DOHH2 (cell line): Measurements from ENCODE around the gene POLRMT.

Source experiments
- H3F3A ChIP-seq: fragments of 200-600 bp; sonication (generic), shearing (Covaris generic); 2 replicates; pipeline ENCODE4 v1.6.0; 2016; ENCODE audit warnings: antibody characterized with exemption, mild to moderate bottlenecking; ENCODE audit not compliant: control insufficient read depth, insufficient read depth
- H3K27ac ChIP-seq: fragments of 200-600 bp; sonication (generic); 2 replicates; pipeline ENCODE4 v1.5.1; 2014; ENCODE audit warnings: low read depth, mild to moderate bottlenecking, low read length, moderate library complexity
- H3K27me3 ChIP-seq: fragments of 200-600 bp; sonication (generic); 2 replicates; pipeline ENCODE4 v1.6.1; 2014; ENCODE audit warnings: mild to moderate bottlenecking, low read length, mixed read lengths; ENCODE audit not compliant: control insufficient read depth
- H3K36me3 ChIP-seq: fragments of 200-600 bp; sonication (generic); 2 replicates; pipeline ENCODE4 v1.6.1; 2014; ENCODE audit warnings: mild to moderate bottlenecking, low read length, moderate library complexity, mixed read lengths; ENCODE audit not compliant: control insufficient read depth
- H3K4me1 ChIP-seq: fragments of 200-600 bp; sonication (generic); 2 replicates; pipeline ENCODE4 v1.6.1; 2014; ENCODE audit warnings: mild to moderate bottlenecking, low read length, mixed read lengths; ENCODE audit not compliant: control insufficient read depth
- H3K4me2 ChIP-seq: fragments of 200-600 bp; sonication (generic); 2 replicates; pipeline ENCODE4 v1.6.0; 2014; ENCODE audit warnings: mild to moderate bottlenecking, low read length, moderate library complexity
- H3K4me3 ChIP-seq: fragments of 200-600 bp; sonication (generic); 2 replicates; pipeline ENCODE4 v1.5.1; 2014; ENCODE audit warnings: mild to moderate bottlenecking, low read length, mixed read lengths
- H3K79me2 ChIP-seq: fragments of 200-600 bp; sonication (generic); 2 replicates; pipeline ENCODE4 v1.6.1; 2014; ENCODE audit warnings: mild to moderate bottlenecking, low read length, mixed read lengths; ENCODE audit not compliant: control insufficient read depth
- H3K9me2 ChIP-seq: fragments of 200-600 bp; sonication (generic); replicated peaks from 2 replicates; pipeline ENCODE4 v1.6.1; 2014; ENCODE audit warnings: mild to moderate bottlenecking, low read length, mixed read lengths; ENCODE audit not compliant: control insufficient read depth
- H3K9me3 ChIP-seq: fragments of 200-600 bp; sonication (generic); 2 replicates; pipeline ENCODE4 v1.6.1; 2014; ENCODE audit warnings: antibody characterized with exemption, low read length, mixed read lengths; ENCODE audit not compliant: control insufficient read depth, insufficient read depth
- H4K20me1 ChIP-seq: fragments of 200-600 bp; sonication (generic); 2 replicates; pipeline ENCODE4 v1.6.0; 2014; ENCODE audit warnings: low read depth, mild to moderate bottlenecking, antibody characterized with exemption, low read length, moderate library complexity; ENCODE audit not compliant: control insufficient read depth, insufficient read depth
- CTCF ChIP-seq: fragments of 200-600 bp; sonication (generic); IDR thresholded peaks from one replicate; pipeline ENCODE4 v1.5.1; 2014; ENCODE audit warnings: antibody characterized with exemption, mild to moderate bottlenecking, low read depth, low read length; ENCODE audit not compliant: poor library complexity, severe bottlenecking
- EZH2phosphoT487 ChIP-seq: fragments of 200-600 bp; sonication (generic); IDR thresholded peaks from 2 replicates; pipeline ENCODE4 v1.6.1; 2017; ENCODE audit warnings: borderline replicate concordance, mild to moderate bottlenecking, antibody characterized with exemption, low read length, moderate library complexity, mixed read lengths

POLRMT gene

DNA sequence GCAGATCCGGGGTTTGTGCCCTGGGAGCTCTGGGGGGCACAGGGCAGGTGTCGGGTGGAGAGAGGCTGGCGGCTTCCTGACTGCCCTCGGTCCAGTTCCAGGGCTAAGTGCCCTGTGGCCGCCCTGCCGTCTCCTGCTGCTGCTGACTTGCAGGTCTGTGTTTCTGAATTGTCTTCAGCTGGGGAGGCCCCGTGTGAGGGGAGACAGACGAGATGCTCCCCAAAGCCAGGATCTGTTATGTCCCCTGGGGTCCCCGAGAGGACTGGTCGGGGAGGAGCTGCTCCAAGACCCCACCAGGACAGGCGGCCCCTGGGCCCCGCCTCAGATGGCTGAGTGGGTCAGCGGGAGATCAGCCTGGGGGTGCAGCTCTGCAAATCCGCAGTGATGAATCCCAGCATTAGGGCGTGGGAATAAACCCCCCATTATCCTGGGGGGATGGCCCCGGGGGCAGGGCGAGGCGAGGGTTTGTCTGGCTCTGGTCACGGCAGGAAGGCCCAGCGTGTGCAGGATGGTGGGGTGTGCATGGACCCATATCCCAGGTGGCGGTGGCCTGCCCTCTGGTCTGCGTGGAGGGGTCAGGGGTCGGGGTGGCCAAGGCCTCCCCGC is 39.0 kb downstream of the POLRMT start:
- no peaks in the 10 kb centered on the region for H3K79me2 ChIP-seq
- no peak overlapping the region for H3K27ac ChIP-seq
- peaks cover 4% of the 10 kb centered on the region for H3K27me3 ChIP-seq
- H3K4me1 ChIP-seq: no peaks in the 10 kb centered on the region
- H3K4me3 ChIP-seq: no peak overlapping the region
- no peak overlapping the region for H3K4me2 ChIP-seq
- no peaks in the 10 kb centered on the region for H3K9me2 ChIP-seq
- no peaks in the 10 kb centered on the region for H3K9me3 ChIP-seq
- H4K20me1 ChIP-seq: 0 out of 2 replicates have a peak, but pooled peaks cover 3% of the 10 kb centered on the region
- no peaks in the 10 kb centered on the region for H3F3A ChIP-seq
- no peaks in the 10 kb centered on the region for H3K36me3 ChIP-seq
- TF ChIP-seq EZH2phosphoT487 (no peak), CTCF (no peak)

DNA sequence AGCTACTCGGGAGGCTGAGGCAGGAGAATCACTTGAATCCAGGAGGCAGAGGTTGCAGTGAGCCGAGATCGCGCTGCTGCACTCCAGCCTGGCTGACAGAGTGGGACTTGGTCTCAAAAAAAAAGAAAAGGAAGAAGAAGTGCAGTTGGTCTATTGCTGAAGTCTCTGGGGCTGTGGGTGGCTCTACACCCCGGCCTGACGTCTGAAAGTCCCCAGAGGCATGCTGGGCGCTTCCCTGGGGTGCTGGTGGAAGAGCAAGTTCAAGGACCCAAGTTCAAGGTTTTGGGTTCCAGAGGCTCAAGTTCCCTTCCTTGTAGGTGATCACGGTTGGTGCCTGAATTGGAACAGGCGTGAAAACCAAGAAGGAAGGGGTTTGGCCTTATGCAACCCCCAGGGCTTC is 39.8 kb downstream of the POLRMT start:
- H3K79me2 ChIP-seq: no peaks in the 10 kb centered on the region

DNA sequence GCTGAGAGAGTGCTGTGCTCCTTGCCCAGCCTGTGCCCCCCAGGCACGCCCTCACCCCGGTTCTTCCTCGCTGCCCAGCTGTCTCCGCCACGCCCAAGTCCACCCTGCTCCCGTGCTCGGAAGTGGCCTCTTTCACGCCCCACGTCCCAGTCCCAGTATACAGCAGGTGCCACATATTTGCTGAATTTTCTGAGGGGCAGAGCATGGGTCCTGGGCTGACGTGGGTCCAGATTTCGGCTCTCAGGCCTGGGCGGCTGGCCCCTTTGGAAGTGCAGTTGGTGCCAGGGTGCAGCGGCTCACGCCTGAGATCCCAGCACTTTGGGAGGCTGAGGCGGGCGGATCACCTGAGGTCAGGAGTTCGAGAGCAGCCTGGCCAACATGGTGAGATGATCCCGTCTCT is 40.3 kb downstream of the POLRMT start:
- TF ChIP-seq EZH2phosphoT487: no peak
- TF ChIP-seq CTCF: no peak
- H3K27ac ChIP-seq: no peak overlapping the region
- peaks cover 17% of the 10 kb centered on the region for H3K27me3 ChIP-seq
- H3K4me1 ChIP-seq: peaks cover 11% of the 10 kb centered on the region
- H3K79me2 ChIP-seq: no peaks in the 10 kb centered on the region
- no peaks in the 10 kb centered on the region for H3K9me2 ChIP-seq
- H3K4me3 ChIP-seq: no peak overlapping the region
- no peaks in the 10 kb centered on the region for H3F3A ChIP-seq
- H3K36me3 ChIP-seq: no peaks in the 10 kb centered on the region
- 0 out of 2 replicates have a peak, but pooled peaks cover 3% of the 10 kb centered on the region for H4K20me1 ChIP-seq
- H3K4me2 ChIP-seq: no peak overlapping the region
- no peaks in the 10 kb centered on the region for H3K9me3 ChIP-seq

More for the DNA sequence above, 39.8 kb downstream of the POLRMT start:
- H3K36me3 ChIP-seq: no peaks in the 10 kb centered on the region
- no peak overlapping the region for H3K4me2 ChIP-seq
- no peak overlapping the region for H3K27ac ChIP-seq
- H3K9me2 ChIP-seq: no peaks in the 10 kb centered on the region
- no peak overlapping the region for H3K4me3 ChIP-seq
- H4K20me1 ChIP-seq: 0 out of 2 replicates have a peak, but pooled peaks cover 3% of the 10 kb centered on the region
- peaks cover 13% of the 10 kb centered on the region for H3K27me3 ChIP-seq
- TF ChIP-seq CTCF: no peak
- no peak for TF ChIP-seq EZH2phosphoT487
- peaks cover 6% of the 10 kb centered on the region for H3K4me1 ChIP-seq
- H3K9me3 ChIP-seq: no peaks in the 10 kb centered on the region
- no peaks in the 10 kb centered on the region for H3F3A ChIP-seq
